ENCODE results near the gene IL10. TPM values are rescaled to one million over a fixed set of nuclear protein-coding genes. Genes with fewer than 3 reads are reported as not detected.
"Not testable (repeated sequence)": the region's sequence is repeated elsewhere in the genome, so short reads cannot be mapped to it uniquely, and the experiment has no call there.

The IL10 gene
- total RNA-seq, 1 donor, result under 0.01 TPM

GRCh38 chr1:206768472-206769303 lies 3.6 kb downstream of the IL10 start:
- no peak for DNase-seq (ENCODE audit: low read depth in 2 of 3, low spot score in 2 of 3)

GRCh38 chr1:206766251-206766856 lies 5.9 kb downstream of the IL10 start:
- DNase-seq (ENCODE audit: low read depth in 2 of 3, low spot score in 2 of 3), result peak; percentile 51 to 78 (median 74)

GRCh38 chr1:206765771-206766170 lies 6.5 kb downstream of the IL10 start:
- DNase-seq (ENCODE audit: low read depth in 2 of 3, low spot score in 2 of 3), result not testable (repeated sequence)

- not testable (repeated sequence) for DNase-seq (ENCODE audit: low read depth in 2 of 3, low spot score in 2 of 3)
Measured at GRCh38 chr1:206762741-206763364, 9.4 kb downstream of the IL10 start.

GRCh38 chr1:206761159-206761768 lies 11.0 kb downstream of the IL10 start:
- no peak for DNase-seq (ENCODE audit: low read depth in 2 of 3, low spot score in 2 of 3)

- no peak for DNase-seq (ENCODE audit: low read depth in 2 of 3, low spot score in 2 of 3)
Measured at GRCh38 chr1:206760590-206760989, 11.7 kb downstream of the IL10 start.

- DNase-seq (ENCODE audit: low read depth in 2 of 3, low spot score in 2 of 3), result peak in 1 of 3 donors; percentile 39
Measured at GRCh38 chr1:206757524-206758266, 14.6 kb downstream of the IL10 start.

GRCh38 chr1:206754011-206754410 lies 18.3 kb downstream of the IL10 start:
- DNase-seq (ENCODE audit: low read depth in 2 of 3, low spot score in 2 of 3), result no peak

- no peak for DNase-seq (ENCODE audit: low read depth in 2 of 3, low spot score in 2 of 3)
Measured at GRCh38 chr1:206753141-206753540, 19.2 kb downstream of the IL10 start.

- no peak for DNase-seq (ENCODE audit: low read depth in 2 of 3, low spot score in 2 of 3)
Measured at GRCh38 chr1:206752481-206752880, 19.8 kb downstream of the IL10 start.

GRCh38 chr1:206751891-206752290 lies 20.4 kb downstream of the IL10 start:
- no peak for DNase-seq (ENCODE audit: low read depth in 2 of 3, low spot score in 2 of 3)

GRCh38 chr1:206748348-206749030 lies 23.8 kb downstream of the IL10 start:
- DNase-seq (ENCODE audit: low read depth in 2 of 3, low spot score in 2 of 3), result no peak

GRCh38 chr1:206745301-206745700 lies 27.0 kb downstream of the IL10 start:
- DNase-seq (ENCODE audit: low read depth in 2 of 3, low spot score in 2 of 3), result no peak

GRCh38 chr1:206744683-206745082 lies 27.6 kb downstream of the IL10 start:
- DNase-seq (ENCODE audit: low read depth in 2 of 3, low spot score in 2 of 3), result no peak

- no peak for DNase-seq (ENCODE audit: low read depth in 2 of 3, low spot score in 2 of 3)
Measured at GRCh38 chr1:206742719-206743383, 29.4 kb downstream of the IL10 start.

GRCh38 chr1:206741142-206741701 lies 31.1 kb downstream of the IL10 start:
- no peak for DNase-seq (ENCODE audit: low read depth in 2 of 3, low spot score in 2 of 3)

- DNase-seq (ENCODE audit: low read depth in 2 of 3, low spot score in 2 of 3), result no peak
Measured at GRCh38 chr1:206739411-206740076, 32.8 kb downstream of the IL10 start.
